H1 (cell line): ENCODE results near the gene PDZK1IP1. TPM values are rescaled to one million over a fixed set of nuclear protein-coding genes. Genes with fewer than 3 reads are reported as not detected.

Source experiments
- CTCF ChIA-PET: fragments of 300-600 bp; sonication (Branson Sonifier 250); formaldehyde crosslinking; loops from one replicate; lab custom pipeline; 2021; ENCODE audit not compliant: partially characterized antibody; lab: Charles Lee
- POLR2A ChIA-PET: fragments of 300-600 bp; sonication (Branson Sonifier 250); formaldehyde crosslinking; loops from one replicate; lab custom pipeline; 2021; ENCODE audit warnings: inconsistent platforms; ENCODE audit not compliant: partially characterized antibody; lab: Charles Lee
- DNase-seq, 2 experiments: peaks; one replicate each; pipeline versions ENCODE4 v3.0.0 to v3.0.0-alpha.2; 2010 to 2022; ENCODE audit warnings: low spot score in 2 of 2, low read depth in 1 of 2, mixed read lengths in 1 of 2
- FAIRE-seq: peaks from 2 replicates; lab custom pipeline; 2011; peaks lifted over from hg19 to GRCh38; lab: Jason Lieb, UNC
- H2AFZ ChIP-seq: 2 replicates; pipeline ENCODE4 v1.8.1; 2012; ENCODE audit warnings: low read length, inconsistent platforms
- H2AK5ac ChIP-seq: 2 replicates; pipeline ENCODE4 v1.6.1; 2013; ENCODE audit warnings: low read depth, low read length
- H2BK120ac ChIP-seq: replicated peaks from 2 replicates; pipeline ENCODE3; 2013; ENCODE audit warnings: low read depth, low read length, inconsistent platforms
- H2BK12ac ChIP-seq: 2 replicates; pipeline ENCODE4 v1.6.1; 2013; ENCODE audit warnings: low read depth, low read length
- H2BK15ac ChIP-seq: 2 replicates; pipeline ENCODE4 v1.6.1; 2013; ENCODE audit warnings: low read length
- H2BK20ac ChIP-seq: 2 replicates; pipeline ENCODE4 v1.6.1; 2013; ENCODE audit warnings: low read length
- H2BK5ac ChIP-seq: 2 replicates; pipeline ENCODE4 v1.6.1; 2013; ENCODE audit warnings: low read depth, low read length
- H3K14ac ChIP-seq: 2 replicates; pipeline ENCODE4 v1.6.1; 2013; ENCODE audit warnings: inconsistent platforms; ENCODE audit not compliant: insufficient read length
- H3K18ac ChIP-seq: 2 replicates; pipeline ENCODE4 v1.6.1; 2013; ENCODE audit warnings: low read length; ENCODE audit errors: extremely low read depth
- H3K23ac ChIP-seq: 2 replicates; pipeline ENCODE4 v1.6.1; 2013; ENCODE audit warnings: inconsistent platforms; ENCODE audit not compliant: insufficient read length
- H3K23me2 ChIP-seq: 2 replicates; pipeline ENCODE4 v1.6.1; 2013; ENCODE audit warnings: low read depth, low read length
- H3K27ac ChIP-seq: 2 replicates; pipeline ENCODE4 v1.6.1; 2011; ENCODE audit warnings: low read depth, low read length, inconsistent platforms
- H3K27me3 ChIP-seq, 4 experiments: replicated peaks in 1 of 4; 1 replicate in 1 of 4; 2 replicates in 3 of 4; pipeline versions ENCODE4 v1.6.1 to v1.8.1; 2011 to 2013; ENCODE audit warnings: low read length in 3 of 4, mild to moderate bottlenecking in 3 of 4, inconsistent platforms in 2 of 4, mixed read lengths in 2 of 4, moderate library complexity in 1 of 4; ENCODE audit not compliant: control insufficient read depth in 3 of 4, insufficient read depth in 3 of 4; ENCODE audit errors: extremely low read depth in 1 of 4
- H3K36me3 ChIP-seq, 4 experiments: 2 replicates each; pipeline versions ENCODE4 v1.6.1 to v1.8.1; 2011 to 2013; ENCODE audit warnings: mild to moderate bottlenecking in 4 of 4, low read length in 3 of 4, moderate library complexity in 2 of 4, control low read depth in 1 of 4, inconsistent platforms in 1 of 4; ENCODE audit not compliant: insufficient read depth in 4 of 4, control insufficient read depth in 2 of 4
- H3K4ac ChIP-seq: replicated peaks from 2 replicates; pipeline ENCODE3; 2013; ENCODE audit warnings: low read length, low read depth, mixed read lengths, inconsistent platforms; ENCODE audit not compliant: insufficient read length
- H3K4me1 ChIP-seq, 4 experiments: replicated peaks in 1 of 4; 1 replicate in 1 of 4; 2 replicates in 3 of 4; pipeline versions ENCODE4 v1.6.1 to v1.8.1; 2011 to 2013; ENCODE audit warnings: low read length in 3 of 4, inconsistent platforms in 2 of 4, mixed read lengths in 1 of 4; ENCODE audit not compliant: insufficient read depth in 4 of 4, control insufficient read depth in 3 of 4
- H3K4me2 ChIP-seq, 2 experiments: 2 replicates each; pipeline versions ENCODE4 v1.6.1 to v1.8.1; 2011 to 2013; ENCODE audit warnings: low read depth in 2 of 2, low read length in 2 of 2, control low read depth in 1 of 2, inconsistent platforms in 1 of 2, mild to moderate bottlenecking in 1 of 2; ENCODE audit not compliant: insufficient read depth in 1 of 2
- H3K4me3 ChIP-seq, 4 experiments: fragments of 200-600, 300-600 bp in 1 of 4; sonication (generic), shearing (Covaris generic), sonication (Bioruptor Twin) in 1 of 4; 2 replicates each; pipeline versions ENCODE4 v1.5.1 to v1.8.1; 2011 to 2016; ENCODE audit warnings: low read length in 4 of 4, low read depth in 3 of 4, control low read depth in 2 of 4, inconsistent platforms in 2 of 4, mild to moderate bottlenecking in 2 of 4, mixed read lengths in 1 of 4, moderate library complexity in 1 of 4; ENCODE audit not compliant: insufficient read depth in 2 of 4; ENCODE audit errors: extremely low read depth in 1 of 4
- H3K56ac ChIP-seq: replicated peaks from 2 replicates; pipeline ENCODE3; 2013; ENCODE audit warnings: low read depth, mild to moderate bottlenecking, mixed read lengths, low read length, inconsistent platforms; ENCODE audit not compliant: insufficient read length
- H3K79me1 ChIP-seq: 2 replicates; pipeline ENCODE4 v1.6.1; 2013; ENCODE audit warnings: low read depth, low read length, control low read depth
- H3K79me2 ChIP-seq, 2 experiments: 2 replicates each; pipeline versions ENCODE4 v1.6.1 to v1.8.1; 2012 to 2013; ENCODE audit warnings: low read length in 2 of 2, mild to moderate bottlenecking in 2 of 2, inconsistent platforms in 1 of 2; ENCODE audit not compliant: insufficient read depth in 2 of 2, control insufficient read depth in 1 of 2
- H3K9ac ChIP-seq, 4 experiments: replicated peaks in 1 of 4; 1 replicate in 1 of 4; 2 replicates in 3 of 4; pipeline versions ENCODE4 v1.6.1 to v1.8.1; 2011 to 2013; ENCODE audit warnings: low read depth in 3 of 4, low read length in 3 of 4, control low read depth in 2 of 4, mild to moderate bottlenecking in 2 of 4, moderate library complexity in 2 of 4, inconsistent platforms in 1 of 4; ENCODE audit errors: extremely low read depth in 1 of 4
- H3K9me3 ChIP-seq, 2 experiments: 2 replicates each; pipeline versions ENCODE4 v1.6.1 to v1.8.1; 2012 to 2013; ENCODE audit warnings: mild to moderate bottlenecking in 2 of 2, moderate library complexity in 2 of 2, control low read depth in 1 of 2, inconsistent platforms in 1 of 2, low read depth in 1 of 2, low read length in 1 of 2, mixed read lengths in 1 of 2; ENCODE audit not compliant: insufficient read depth in 2 of 2
- H4K20me1 ChIP-seq, 2 experiments: replicated peaks in 1 of 2; 2 replicates each; pipeline versions ENCODE3 to v1.8.1; 2011 to 2013; ENCODE audit warnings: inconsistent platforms in 2 of 2, low read length in 2 of 2, mild to moderate bottlenecking in 1 of 2; ENCODE audit not compliant: insufficient read depth in 2 of 2, control insufficient read depth in 1 of 2
- H4K5ac ChIP-seq: 2 replicates; pipeline ENCODE4 v1.6.1; 2013; ENCODE audit warnings: low read length, low read depth, mixed read lengths, inconsistent platforms; ENCODE audit not compliant: insufficient read length
- H4K8ac ChIP-seq: 2 replicates; pipeline ENCODE4 v1.8.0; 2013; ENCODE audit warnings: mild to moderate bottlenecking, moderate library complexity, low read length, inconsistent platforms; ENCODE audit not compliant: insufficient read depth; ENCODE audit errors: extremely low read depth
- H4K91ac ChIP-seq: replicated peaks from 2 replicates; pipeline ENCODE3; 2013; ENCODE audit warnings: low read length, mixed read lengths, inconsistent platforms; ENCODE audit not compliant: insufficient read length
- BRCA1 ChIP-seq: IDR thresholded peaks from 2 replicates; pipeline ENCODE4 v1.6.1; 2012; ENCODE audit warnings: low read depth, low read length, improper control_type of control experiment
- CBX5 ChIP-seq: fragments of 300-800, 300-1000 bp; sonication (generic); IDR thresholded peaks from 2 replicates; pipeline ENCODE4 v1.7.1; 2016; ENCODE audit warnings: antibody characterized with exemption, low read length, low read depth
- CTBP2 ChIP-seq: IDR thresholded peaks from 2 replicates; pipeline ENCODE4 v1.7.0; 2011; ENCODE audit warnings: borderline replicate concordance, mild to moderate bottlenecking, moderate library complexity, mixed read lengths, low read length; ENCODE audit not compliant: insufficient read depth, insufficient read length
- FOSL1 ChIP-seq: IDR thresholded peaks from 2 replicates; pipeline ENCODE4 v1.6.1; 2011; ENCODE audit warnings: mild to moderate bottlenecking, low read depth, low read length, moderate library complexity; ENCODE audit not compliant: insufficient read depth
- JUN ChIP-seq: IDR thresholded peaks from 2 replicates; pipeline ENCODE4 v1.6.1; 2011; ENCODE audit warnings: low read depth, mild to moderate bottlenecking, improper control_type of control experiment, low read length
- RNF2 ChIP-seq: fragments of 200-900, 300-1000 bp; sonication (generic); IDR thresholded peaks from 2 replicates; pipeline ENCODE4 v1.7.1; 2016; ENCODE audit warnings: borderline replicate concordance, low read depth, mild to moderate bottlenecking, antibody characterized with exemption, low read length; ENCODE audit not compliant: poor library complexity, severe bottlenecking; ENCODE audit errors: missing control alignments
- SP4 ChIP-seq: IDR thresholded peaks from 2 replicates; pipeline ENCODE4 v1.6.1; 2012; ENCODE audit warnings: low read length, inconsistent platforms
- WGBS, 2 experiments: shearing (Covaris generic) in 1 of 2; methylation state at CpG; one replicate each; pipeline versions ENCODE4 v1.1.6 to v1.1.7; 2013 to 2015; ENCODE audit warnings: low lambda C conversion rate in 2 of 2, mixed read lengths in 2 of 2, inconsistent platforms in 1 of 2, low coverage in 1 of 2, missing lambda C conversion rate in 1 of 2; ENCODE audit not compliant: insufficient replicate concordance in 2 of 2, insufficient coverage in 1 of 2, insufficient read length in 1 of 2; ENCODE audit errors: extremely low coverage in 1 of 2, missing lambda C conversion rate in 1 of 2; 5-methylcytosine and 5-hydroxymethylcytosine counted together
- polyA plus RNA-seq, 7 experiments: library from polyadenylated mRNA; depleted of rRNA in 3 of 7; stranded (reverse) in 5 of 7; unstranded in 2 of 7; fragments of >200 nt in 5 of 7; fragments of 200-250 nt in 2 of 7; gene quantifications; 1 replicate in 5 of 7; 2 replicates in 1 of 7; 4 replicates in 1 of 7; pipeline versions ENCODE4 v1.2.1 to v1.2.3, GENCODE V29; 2011 to 2013; ENCODE audit warnings: missing spikeins in 2 of 7, mixed read lengths in 2 of 7
- total RNA-seq: library from RNA; stranded (reverse); fragmentation: NEBNext Ultra II Directional; extraction: Animal tissue kit (Norgen Biotek cat#: 25700); gene quantifications from 2 replicates; pipeline ENCODE4 v1.2.1, GENCODE V29; 2021
- TF ChIP-seq, protein P1 (sequence below): IDR thresholded peaks from 2 replicates; pipeline ENCODE4 v1.6.1; 2012; ENCODE audit warnings: inconsistent platforms
- TF ChIP-seq, protein P2 (sequence below): IDR thresholded peaks from 2 replicates; pipeline ENCODE4 v1.6.1; 2011; ENCODE audit warnings: low read depth, mild to moderate bottlenecking, low read length; ENCODE audit not compliant: insufficient read depth

Gene PDZK1IP1
- total and polyA plus RNA-seq, 2 of the 8 experiments (the other 6 are each of a cell fraction or from before 2014, with no cell fraction given): 0.17 TPM; not detected in 1

DNA sequence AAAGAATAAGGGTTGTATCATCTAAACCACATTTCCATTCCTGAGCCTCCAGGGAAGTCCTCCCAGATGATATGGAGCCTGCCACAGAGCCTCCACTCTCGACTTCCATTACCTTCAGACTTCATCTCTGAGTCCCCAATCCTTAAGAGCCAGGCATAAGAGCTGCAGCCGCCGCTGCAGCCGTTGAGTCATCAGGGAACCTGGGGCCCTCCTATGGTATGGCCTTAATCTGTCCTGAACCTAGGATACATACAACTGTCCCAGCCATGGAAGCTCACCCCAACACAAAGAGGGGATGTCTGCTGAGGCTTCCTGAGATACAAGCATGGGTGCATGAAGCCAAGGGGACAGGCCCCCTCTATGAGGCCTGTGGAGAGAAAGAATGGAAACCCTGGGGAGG lies 25.9 kb upstream of the PDZK1IP1 start:
- no peak overlapping the region for H3K4me2 ChIP-seq
- ChIA-PET POLR2A (no interaction called here), CTCF (interaction anchor here (1.1 to 1.9 kb wide), 5 partner anchors 10 to 47 kb away, joined by 3 to 11 read pairs (median 3); no protein-coding TSS in a partner anchor)
- H3K9me3 ChIP-seq: no peaks in the 10 kb centered on the region
- no peaks in the 10 kb centered on the region for H3K79me2 ChIP-seq
- no peak overlapping the region for H3K9ac ChIP-seq
- H3K4me1 ChIP-seq: peaks cover 0 to 8% (median under 1%) of the 10 kb centered on the region in 4 experiments; a peak in 3 of 7 replicates
- no peaks in the 10 kb centered on the region for H3K23me2 ChIP-seq
- H2BK12ac ChIP-seq: no peak overlapping the region
- no peak for FAIRE-seq
- no peak overlapping the region for H4K5ac ChIP-seq
- no peak overlapping the region for H2AK5ac ChIP-seq
- H3K4me3 ChIP-seq: no peak overlapping the region
- DNase-seq: no peak
- H3K14ac ChIP-seq: no peak overlapping the region
- H2BK20ac ChIP-seq: no peak overlapping the region
- no peak overlapping the region for H2BK120ac ChIP-seq
- H3K27ac ChIP-seq: no peak overlapping the region
- no peak overlapping the region for H4K91ac ChIP-seq
- H2BK5ac ChIP-seq: no peak overlapping the region
- no peak overlapping the region for H2BK15ac ChIP-seq
- no peak overlapping the region for H3K18ac ChIP-seq
- H4K8ac ChIP-seq: no peak overlapping the region
- no peak overlapping the region for H3K23ac ChIP-seq
- 82% methylated on average over 4 of the region's 4 CpGs; no CpG with 5 or more reads in 1 of the 2 experiments for WGBS, 2 experiments
- H3K27me3 ChIP-seq: peaks cover 3 to 23% (median 15%) of the 10 kb centered on the region in 4 experiments; a peak in 6 of 7 replicates
- H4K20me1 ChIP-seq: no peaks in the 10 kb centered on the region
- H3K36me3 ChIP-seq: no peaks in the 10 kb centered on the region
- no peak for TF ChIP-seq CTBP2
- TF ChIP-seq, protein P1, sequence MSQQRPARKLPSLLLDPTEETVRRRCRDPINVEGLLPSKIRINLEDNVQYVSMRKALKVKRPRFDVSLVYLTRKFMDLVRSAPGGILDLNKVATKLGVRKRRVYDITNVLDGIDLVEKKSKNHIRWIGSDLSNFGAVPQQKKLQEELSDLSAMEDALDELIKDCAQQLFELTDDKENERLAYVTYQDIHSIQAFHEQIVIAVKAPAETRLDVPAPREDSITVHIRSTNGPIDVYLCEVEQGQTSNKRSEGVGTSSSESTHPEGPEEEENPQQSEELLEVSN: no peak
- TF ChIP-seq, protein P2, sequence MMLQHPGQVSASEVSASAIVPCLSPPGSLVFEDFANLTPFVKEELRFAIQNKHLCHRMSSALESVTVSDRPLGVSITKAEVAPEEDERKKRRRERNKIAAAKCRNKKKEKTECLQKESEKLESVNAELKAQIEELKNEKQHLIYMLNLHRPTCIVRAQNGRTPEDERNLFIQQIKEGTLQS: no peak
- no peak for TF ChIP-seq SP4
- TF ChIP-seq CBX5: no peak
- no peak for TF ChIP-seq FOSL1
- TF ChIP-seq JUN: no peak
- no peak for TF ChIP-seq RNF2
- no peak for TF ChIP-seq BRCA1
- H3K56ac ChIP-seq: no peak overlapping the region
- no peak overlapping the region for H3K4ac ChIP-seq
- no peak overlapping the region for H2AFZ ChIP-seq
- no peaks in the 10 kb centered on the region for H3K79me1 ChIP-seq
